NCI-H524 treated with DMSO at 0.1 percent for 48 hours (cell line): ENCODE results near the gene ARMC7.
A peak's percentile ranks its signal among the peaks of the same experiment; 100 is the strongest.
"Not testable (repeated sequence)": the region's sequence is repeated elsewhere in the genome, so short reads cannot be mapped to it uniquely, and the experiment has no call there.

Experiments
- DNase-seq: peaks from one replicate; lab custom pipeline; 2025; lab: John Stamatoyannopoulos, UW

ARMC7 gene

GRCh38 chr17:75102385-75102821 lies 7.4 kb upstream of the ARMC7 start:
- DNase-seq: no peak

- no peak for DNase-seq
These were observed 5.9 kb upstream of the ARMC7 start for GRCh38 chr17:75103601-75104554.

- DNase-seq: peak; percentile 91
These were observed 4.4 kb upstream of the ARMC7 start for GRCh38 chr17:75105126-75106080.

- no peak for DNase-seq
These were observed 1.6 kb upstream of the ARMC7 start for GRCh38 chr17:75108193-75108592.

GRCh38 chr17:75109046-75109406 lies 743 bp upstream of the ARMC7 start:
- DNase-seq: no peak

- DNase-seq: no peak
These were observed 617 bp downstream of the ARMC7 start for GRCh38 chr17:75110234-75110937.

GRCh38 chr17:75111777-75112335 lies 2.1 kb downstream of the ARMC7 start:
- DNase-seq: no peak

- DNase-seq: peak; percentile 56
These were observed 4.2 kb downstream of the ARMC7 start for GRCh38 chr17:75113798-75114551.

- no peak for DNase-seq
These were observed 5.0 kb downstream of the ARMC7 start for GRCh38 chr17:75114552-75115314.

GRCh38 chr17:75115555-75115954 lies 5.8 kb downstream of the ARMC7 start:
- no peak for DNase-seq

- DNase-seq: no peak
These were observed 7.0 kb downstream of the ARMC7 start for GRCh38 chr17:75116737-75117136.

GRCh38 chr17:75118307-75118706 lies 8.5 kb downstream of the ARMC7 start:
- no peak for DNase-seq

GRCh38 chr17:75124041-75124818 lies 14.5 kb downstream of the ARMC7 start:
- DNase-seq: no peak

GRCh38 chr17:75124819-75125162 lies 15.0 kb downstream of the ARMC7 start:
- no peak for DNase-seq

- no peak for DNase-seq
These were observed 16.2 kb downstream of the ARMC7 start for GRCh38 chr17:75125984-75126383.

GRCh38 chr17:75126954-75127353 lies 17.2 kb downstream of the ARMC7 start:
- no peak for DNase-seq

GRCh38 chr17:75127936-75128335 lies 18.2 kb downstream of the ARMC7 start:
- DNase-seq: not testable (repeated sequence)

GRCh38 chr17:75128694-75129505 lies 19.1 kb downstream of the ARMC7 start:
- DNase-seq: no peak

GRCh38 chr17:75129576-75129975 lies 19.8 kb downstream of the ARMC7 start:
- DNase-seq: no peak
